ENCODE measurements around the gene VWA3B. TPM values are rescaled to one million over a fixed set of nuclear protein-coding genes. Genes with fewer than 3 reads are reported as not detected.
"Not testable (repeated sequence)": the region's sequence is repeated elsewhere in the genome, so short reads cannot be mapped to it uniquely, and the experiment has no call there.

VWA3B gene
- polyA plus RNA-seq, 1 experiment, result not detected

GRCh38 chr2:98254504-98255059 is 167.6 kb downstream of the VWA3B start:
- CTCF ChIA-PET, result interaction anchor here (3.6 kb wide), 1 partner anchor 15 kb away, joined by 13 read pairs; no protein-coding TSS in a partner anchor
- no peak overlapping the region for H3K4me3 ChIP-seq (ENCODE audit: low read depth, low read length)
- POLR2A ChIA-PET, result no interaction called here
- H3K9me3 ChIP-seq (ENCODE audit: control insufficient read depth, insufficient read depth, low read length), result no peaks in the 10 kb centered on the region
- H3K27ac ChIP-seq (ENCODE audit: low read depth, low read length), result no peak overlapping the region
- DNase-seq (ENCODE audit: low read depth, low spot score), result no peak
- no peak for TF ChIP-seq CTCF (IDR thresholded peaks at IDR 0.05; ENCODE audit: low read depth, low read length)
- H3K27me3 ChIP-seq (ENCODE audit: control insufficient read depth, insufficient read depth, low read length), result no peaks in the 10 kb centered on the region

- ChIA-PET POLR2A (no interaction called here), CTCF (interaction anchor here (0.9 kb wide), 1 partner anchor 10 kb away, joined by 5 read pairs; no protein-coding TSS in a partner anchor)
- no peak overlapping the region for H3K27ac ChIP-seq (ENCODE audit: low read depth, low read length)
- no peak overlapping the region for H3K4me3 ChIP-seq (ENCODE audit: low read depth, low read length)
- no peaks in the 10 kb centered on the region for H3K27me3 ChIP-seq (ENCODE audit: control insufficient read depth, insufficient read depth, low read length)
- no peak for DNase-seq (ENCODE audit: low read depth, low spot score)
- no peaks in the 10 kb centered on the region for H3K9me3 ChIP-seq (ENCODE audit: control insufficient read depth, insufficient read depth, low read length)
- TF ChIP-seq CTCF (IDR thresholded peaks at IDR 0.05; ENCODE audit: low read depth, low read length), result no peak
Observed at GRCh38 chr2:98258906-98259305, 171.9 kb downstream of the VWA3B start.

GRCh38 chr2:98263362-98263761 is 176.4 kb downstream of the VWA3B start:
- ChIA-PET CTCF (no interaction called here), POLR2A (no interaction called here)
- Histone ChIP-seq H3K9me3 (ENCODE audit: control insufficient read depth, insufficient read depth, low read length) (no peaks in the 10 kb centered on the region), H3K4me3 (ENCODE audit: low read depth, low read length) (no peak overlapping the region), H3K27ac (ENCODE audit: low read depth, low read length) (no peak overlapping the region), H3K27me3 (ENCODE audit: control insufficient read depth, insufficient read depth, low read length) (no peaks in the 10 kb centered on the region)
- TF ChIP-seq CTCF (IDR thresholded peaks at IDR 0.05; ENCODE audit: low read depth, low read length), result no peak
- DNase-seq (ENCODE audit: low read depth, low spot score), result no peak

GRCh38 chr2:98268225-98268624 is 181.3 kb downstream of the VWA3B start:
- H3K9me3 ChIP-seq (ENCODE audit: control insufficient read depth, insufficient read depth, low read length); H3K27ac ChIP-seq (ENCODE audit: low read depth, low read length); H3K4me3 ChIP-seq (ENCODE audit: low read depth, low read length); H3K27me3 ChIP-seq (ENCODE audit: control insufficient read depth, insufficient read depth, low read length); DNase-seq (ENCODE audit: low read depth, low spot score); POLR2A ChIA-PET: not testable (repeated sequence)
- CTCF ChIA-PET, result interaction anchor here (0.7 to 4.3 kb wide), 14 partner anchors 9 to 569 kb away, joined by 3 to 59 read pairs (median 6); no protein-coding TSS in a partner anchor

- POLR2A ChIA-PET, result no interaction called here
Observed at GRCh38 chr2:98269274-98269673, 182.3 kb downstream of the VWA3B start.

More at GRCh38 chr2:98269274-98269673, 182.3 kb downstream of the VWA3B start:
- Histone ChIP-seq H3K4me3 (ENCODE audit: low read depth, low read length) (no peak overlapping the region), H3K27me3 (ENCODE audit: control insufficient read depth, insufficient read depth, low read length) (peaks cover 3% of the 10 kb centered on the region), H3K27ac (ENCODE audit: low read depth, low read length) (no peak overlapping the region), H3K9me3 (ENCODE audit: control insufficient read depth, insufficient read depth, low read length) (no peaks in the 10 kb centered on the region)
- CTCF ChIA-PET, result interaction anchor here (0.6 to 4.3 kb wide), 31 partner anchors 9 to 678 kb away, joined by 3 to 59 read pairs (median 5); partner anchors contain the start of gene ACTR1B
- TF ChIP-seq CTCF (IDR thresholded peaks at IDR 0.05; ENCODE audit: low read depth, low read length), result peak; percentile 80
- DNase-seq (ENCODE audit: low read depth, low spot score), result peak; percentile 15

Data from AG04450 (cell line).